DMS153 treated with DMSO at 0.1 percent for 48 hours (cell line): ENCODE results near the gene TMEM167A.
"Not testable (repeated sequence)": the region's sequence is repeated elsewhere in the genome, so short reads cannot be mapped to it uniquely, and the experiment has no call there.

Experiments used
- DNase-seq: peaks from one replicate; lab custom pipeline; 2025; ENCODE audit not compliant: unreplicated experiment; lab: John Stamatoyannopoulos, UW

The TMEM167A gene

GRCh38 chr5:83090169-83090568, 13.0 kb upstream of the TMEM167A start:
- no peak for DNase-seq

- DNase-seq: no peak
Observed at GRCh38 chr5:83085106-83085505, 7.9 kb upstream of the TMEM167A start.

DNA sequence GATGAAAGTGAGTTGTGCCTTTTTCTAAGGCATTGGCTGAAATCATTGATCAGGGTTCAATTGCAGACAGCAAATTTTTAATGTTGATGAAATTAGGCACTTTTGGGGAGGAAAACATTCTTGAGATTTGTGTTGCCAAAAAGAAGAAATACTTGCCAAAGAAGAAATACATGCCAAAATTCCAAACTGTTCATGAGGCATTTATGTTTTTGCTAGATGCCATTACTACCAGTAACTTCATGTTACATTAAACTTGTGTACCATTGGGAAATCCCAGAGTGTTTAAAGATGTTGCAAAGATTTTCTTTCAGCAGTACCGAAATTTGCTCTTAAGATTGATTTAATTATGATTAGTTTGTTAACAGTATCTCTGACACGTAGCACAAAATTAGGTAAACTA, 7.1 kb upstream of the TMEM167A start:
- no peak for DNase-seq

DNA sequence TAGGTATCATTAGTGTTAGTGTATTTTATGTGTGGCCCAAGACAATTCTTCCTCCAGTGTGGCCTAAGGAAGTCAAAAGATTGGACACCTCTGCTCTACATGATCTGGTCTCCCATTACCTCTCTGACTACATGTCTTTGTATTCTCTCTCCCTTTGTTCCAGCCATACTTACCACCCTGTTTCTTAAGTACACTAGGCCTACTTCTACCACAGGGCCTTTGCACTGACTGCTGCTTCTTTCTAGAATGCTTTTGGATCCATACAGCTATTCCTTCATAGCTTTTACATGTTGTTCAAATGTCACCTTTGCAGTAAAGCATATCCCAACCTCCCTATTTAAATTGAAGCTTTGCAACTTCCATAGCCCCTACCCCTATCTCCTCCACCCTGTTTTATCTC, 5.6 kb upstream of the TMEM167A start:
- no peak for DNase-seq

DNA sequence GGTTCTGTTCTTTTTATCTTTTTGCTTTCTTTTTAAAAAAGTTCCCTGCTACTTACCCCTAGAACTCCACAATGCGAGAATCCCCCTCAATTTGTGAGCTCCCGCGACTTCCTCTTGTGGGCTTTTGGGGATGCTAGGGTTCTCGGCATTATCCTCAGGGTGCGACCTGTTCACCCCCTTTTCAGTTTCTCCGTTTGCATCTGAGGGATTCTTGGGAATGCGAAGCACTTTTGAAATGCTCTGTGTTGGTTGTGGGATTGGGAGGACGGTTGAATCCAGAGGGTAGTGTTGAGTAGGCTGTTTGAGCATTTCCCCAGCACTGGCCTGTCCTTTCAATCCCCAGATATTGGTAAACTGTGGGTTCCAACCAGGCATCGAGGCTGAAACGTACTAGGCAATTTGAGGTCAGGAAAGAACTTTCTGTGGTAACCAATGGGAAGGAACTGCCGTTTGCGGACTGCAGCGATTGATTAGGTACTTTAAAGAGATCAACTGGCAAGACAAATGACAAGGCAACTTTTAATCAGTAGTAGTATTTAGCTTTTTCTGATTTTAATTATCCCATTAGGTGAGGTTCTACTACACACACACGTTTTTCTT, 568 bp upstream of the TMEM167A start:
- no peak for DNase-seq

DNA sequence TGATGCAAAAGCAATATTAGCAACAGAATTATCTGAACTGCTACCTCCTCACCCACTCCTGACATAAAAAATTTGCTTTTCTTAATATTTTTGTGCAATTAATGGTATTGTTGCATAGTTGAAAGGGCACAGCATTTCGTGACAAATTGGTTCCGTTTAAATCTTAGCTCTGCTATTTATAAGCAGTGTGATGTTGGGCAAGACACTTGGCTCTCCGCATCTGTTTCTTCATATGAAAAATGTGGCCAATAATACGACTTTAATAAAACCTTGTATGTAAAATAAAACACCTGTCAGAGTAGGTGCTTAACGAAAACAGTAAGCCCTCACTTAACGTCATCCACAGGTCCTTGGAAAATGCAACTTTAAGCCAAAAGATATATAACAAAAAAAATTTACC, 4.2 kb downstream of the TMEM167A start:
- DNase-seq: no peak

GRCh38 chr5:83071286-83072051, 5.7 kb downstream of the TMEM167A start:
- DNase-seq: no peak

DNA sequence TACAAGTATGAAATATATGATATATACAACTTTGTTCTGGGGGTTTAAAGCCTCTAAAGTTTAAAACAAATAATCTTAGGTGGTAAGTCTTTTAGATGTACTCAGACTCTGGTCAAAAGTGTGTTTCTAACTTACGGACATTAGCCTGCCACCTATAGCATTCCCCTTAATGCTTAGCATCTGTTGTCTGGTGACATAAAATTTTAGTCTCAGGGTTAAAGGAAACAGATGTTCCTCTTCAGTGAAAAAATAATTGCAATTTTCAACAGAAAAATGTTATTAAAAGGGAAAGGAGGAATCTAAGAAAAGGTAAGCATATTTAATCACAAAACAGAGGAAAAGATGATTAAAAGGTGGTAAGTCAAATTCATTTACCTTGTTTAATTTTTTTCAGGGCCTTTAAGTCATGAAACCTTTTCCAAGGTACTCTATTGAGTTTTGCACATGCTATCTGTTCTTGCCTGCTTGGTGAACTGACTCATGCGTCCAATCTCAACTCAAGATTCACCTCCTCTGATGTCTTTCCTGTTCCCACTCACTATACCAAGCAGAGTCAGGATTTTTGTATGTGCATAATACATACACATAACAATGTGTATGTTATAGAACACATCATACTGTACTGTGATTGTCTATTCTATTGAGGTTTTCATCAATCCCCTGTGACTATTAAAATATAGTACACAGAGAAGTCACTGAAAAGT, 7.9 kb downstream of the TMEM167A start:
- DNase-seq: no peak

DNA sequence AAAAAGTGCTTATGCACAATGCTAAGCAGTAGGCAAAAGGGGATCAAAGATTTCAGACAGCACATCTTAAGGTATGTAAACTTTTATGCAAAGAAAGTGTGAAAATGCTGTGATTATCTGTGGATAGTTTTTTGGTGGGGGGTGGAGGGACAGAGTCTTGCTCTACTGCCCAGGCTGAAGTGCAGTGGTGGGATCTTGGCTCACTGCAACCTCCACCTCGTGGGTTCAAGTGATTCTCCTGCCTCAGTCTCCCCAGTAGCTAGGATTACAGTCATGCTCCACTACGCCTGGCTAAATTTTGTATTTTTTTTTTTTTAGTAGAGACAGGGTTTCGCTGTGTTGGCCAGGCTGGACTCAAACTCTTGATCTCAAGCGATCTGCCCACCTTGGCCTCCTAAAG, 9.8 kb downstream of the TMEM167A start:
- DNase-seq: not testable (repeated sequence)

GRCh38 chr5:83066548-83067110, 10.6 kb downstream of the TMEM167A start:
- no peak for DNase-seq

DNA sequence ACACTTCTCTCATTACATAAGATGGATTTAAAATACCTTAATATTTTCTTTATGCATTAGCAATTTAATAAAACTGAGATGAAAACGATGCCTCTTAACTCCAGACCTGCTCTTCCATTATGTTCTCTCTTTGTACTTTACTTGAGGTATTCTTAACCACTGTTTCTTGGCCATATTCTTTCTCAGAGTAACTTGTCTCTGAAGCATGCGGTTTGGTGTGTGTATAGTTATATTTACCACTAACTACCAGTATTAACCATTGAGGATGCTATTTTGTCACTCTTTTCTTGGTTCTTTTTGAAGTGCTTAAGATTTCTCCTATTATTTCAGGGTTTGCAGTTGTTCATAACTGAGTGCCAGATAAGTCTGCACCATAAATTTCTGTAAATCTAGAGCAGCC, 17.9 kb downstream of the TMEM167A start:
- no peak for DNase-seq

DNA sequence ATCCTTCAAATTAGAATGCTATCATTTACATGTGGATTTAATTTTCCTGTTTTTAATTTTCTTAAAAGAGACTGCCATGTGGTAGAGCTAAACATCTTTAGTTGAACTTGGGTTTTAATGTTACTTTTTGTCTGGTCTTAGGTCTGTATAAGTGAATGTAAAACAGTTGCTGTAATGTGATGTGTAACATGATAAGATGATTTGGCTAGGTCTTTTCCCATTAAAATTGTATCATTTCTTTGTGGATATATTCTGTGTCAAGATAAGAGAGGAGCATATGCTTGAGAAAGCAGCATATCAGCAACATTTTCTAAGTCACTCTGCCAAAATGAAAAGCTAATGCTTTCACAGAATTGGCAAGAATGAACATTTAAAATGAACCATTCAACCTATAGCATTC, 18.5 kb downstream of the TMEM167A start:
- no peak for DNase-seq

- no peak for DNase-seq
Observed at GRCh38 chr5:83055166-83055565, 22.0 kb downstream of the TMEM167A start.

DNA sequence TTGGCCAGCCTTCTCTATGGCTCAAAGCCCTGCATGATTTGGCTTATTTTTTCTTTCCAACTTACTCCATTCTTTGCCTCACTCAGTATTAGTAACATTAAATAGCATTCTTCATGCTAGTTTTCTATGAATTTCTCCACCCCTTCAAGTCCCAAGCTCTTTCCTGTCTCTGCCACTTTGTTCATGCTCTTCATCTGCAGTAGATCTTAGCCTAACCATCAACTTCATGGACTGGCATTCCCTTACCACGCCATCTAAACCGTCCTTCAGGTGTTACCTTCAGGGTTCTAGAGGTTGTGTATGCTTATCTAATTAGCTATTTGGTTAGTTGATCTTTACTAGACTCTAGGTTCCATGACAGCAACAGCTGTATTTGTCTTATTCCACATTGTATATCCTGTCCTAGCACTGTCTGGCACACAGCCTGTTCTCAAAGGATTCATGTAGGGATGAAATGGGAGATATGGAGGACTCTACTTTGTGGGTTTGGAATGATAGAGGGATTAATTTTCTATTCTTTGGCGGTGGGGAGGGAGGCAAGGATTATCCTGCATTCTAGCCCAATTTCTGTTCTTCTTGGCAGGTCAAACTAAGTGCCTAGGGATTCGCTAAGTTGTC, 26.4 kb downstream of the TMEM167A start:
- no peak for DNase-seq

- DNase-seq: no peak
Observed at GRCh38 chr5:83049370-83049885, 27.8 kb downstream of the TMEM167A start.

DNA sequence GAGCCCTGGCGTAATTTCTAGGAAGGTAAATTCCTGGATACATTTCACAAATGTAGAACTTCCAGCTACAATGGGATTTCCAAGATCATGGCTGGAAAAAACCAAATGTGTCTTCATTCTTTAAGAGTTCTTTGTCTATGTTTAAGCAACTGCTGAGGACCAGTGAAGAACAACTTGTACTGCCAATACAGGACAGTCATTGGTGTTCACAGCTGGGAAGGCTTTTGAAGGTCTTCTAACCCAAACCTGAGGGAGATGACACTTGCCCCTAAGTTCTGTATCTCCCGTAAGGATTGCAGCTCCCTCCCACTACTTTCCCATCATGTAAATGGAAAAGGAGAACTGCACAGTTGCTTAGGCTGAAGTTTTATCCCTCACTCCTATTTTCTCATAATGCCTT, 28.4 kb downstream of the TMEM167A start:
- DNase-seq: no peak

- no peak for DNase-seq
Observed at GRCh38 chr5:83048277-83048676, 28.9 kb downstream of the TMEM167A start.

- no peak for DNase-seq
Observed at GRCh38 chr5:83044926-83045325, 32.3 kb downstream of the TMEM167A start.

DNA sequence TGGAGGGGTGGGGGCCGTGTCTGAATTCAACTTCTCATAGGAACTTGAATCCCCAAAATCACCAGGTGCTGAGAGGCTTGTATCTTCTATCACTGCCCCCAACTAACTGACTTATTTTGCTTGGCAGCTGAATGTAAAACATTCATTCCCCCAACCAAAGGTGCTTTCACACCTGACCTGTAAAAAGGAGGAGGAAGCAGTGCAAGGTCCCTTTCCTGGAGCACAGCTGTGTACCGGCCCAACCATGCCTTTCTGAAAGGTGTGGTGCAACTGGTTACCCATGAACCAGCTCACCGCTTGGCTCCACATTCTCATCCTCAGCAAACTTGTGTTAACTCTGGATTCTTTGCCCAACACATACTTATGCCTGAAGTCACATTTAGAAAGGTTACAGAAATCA, 34.7 kb downstream of the TMEM167A start:
- DNase-seq: no peak

- DNase-seq: no peak
Observed at GRCh38 chr5:83038924-83039323, 38.3 kb downstream of the TMEM167A start.

GRCh38 chr5:83036991-83037575, 40.1 kb downstream of the TMEM167A start:
- no peak for DNase-seq
